IMR-90 (cell line): Measurements from ENCODE around the gene ETNK1.

Source experiments
- BHLHE40 ChIP-seq: fragments of 150-350 bp; IDR thresholded peaks from 2 replicates; pipeline ENCODE4 v1.6.1; 2016; ENCODE audit warnings: mild to moderate bottlenecking, low read depth, low read length
- CEBPB ChIP-seq: IDR thresholded peaks from 2 replicates; pipeline ENCODE4 v1.6.1; 2012; ENCODE audit warnings: low read depth, low read length, improper control_type of control experiment
- CHD1 ChIP-seq: IDR thresholded peaks from 2 replicates; pipeline ENCODE4 v1.6.1; 2012; ENCODE audit warnings: low read depth, low read length, improper control_type of control experiment
- FOS ChIP-seq: fragments of 150-350 bp; IDR thresholded peaks from 2 replicates; pipeline ENCODE4 v1.6.1; 2016; ENCODE audit warnings: low read depth, low read length
- MAFK ChIP-seq: IDR thresholded peaks from 2 replicates; pipeline ENCODE4 v1.6.1; 2012; ENCODE audit warnings: low read depth, low read length, improper control_type of control experiment
- MXI1 ChIP-seq: IDR thresholded peaks from 2 replicates; pipeline ENCODE4 v1.6.1; 2012; ENCODE audit warnings: low read depth, mild to moderate bottlenecking, low read length, moderate library complexity, borderline replicate concordance
- POLR2A ChIP-seq: IDR thresholded peaks from 2 replicates; pipeline ENCODE4 v1.6.1; 2012; ENCODE audit warnings: mild to moderate bottlenecking, low read depth, low read length
- RAD21 ChIP-seq: IDR thresholded peaks from 2 replicates; pipeline ENCODE4 v1.6.1; 2012; ENCODE audit warnings: low read length, improper control_type of control experiment
- TF ChIP-seq, protein P1 (sequence below): conservative IDR thresholded peaks from 2 replicates; pipeline ENCODE4 v1.5.1; 2012; ENCODE audit warnings: mild to moderate bottlenecking, low read depth, low read length, improper control_type of control experiment
- TF ChIP-seq, protein P2 (sequence below): fragments of 150-350 bp; IDR thresholded peaks from 2 replicates; pipeline ENCODE4 v1.6.1; 2017; ENCODE audit warnings: mild to moderate bottlenecking, antibody characterized with exemption, low read length, low read depth
- TF ChIP-seq, protein P3 (sequence below): fragments of 150-350 bp; IDR thresholded peaks from 2 replicates; pipeline ENCODE4 v1.6.1; 2016; ENCODE audit warnings: low read depth, mild to moderate bottlenecking, low read length, moderate library complexity, borderline replicate concordance

DNA sequence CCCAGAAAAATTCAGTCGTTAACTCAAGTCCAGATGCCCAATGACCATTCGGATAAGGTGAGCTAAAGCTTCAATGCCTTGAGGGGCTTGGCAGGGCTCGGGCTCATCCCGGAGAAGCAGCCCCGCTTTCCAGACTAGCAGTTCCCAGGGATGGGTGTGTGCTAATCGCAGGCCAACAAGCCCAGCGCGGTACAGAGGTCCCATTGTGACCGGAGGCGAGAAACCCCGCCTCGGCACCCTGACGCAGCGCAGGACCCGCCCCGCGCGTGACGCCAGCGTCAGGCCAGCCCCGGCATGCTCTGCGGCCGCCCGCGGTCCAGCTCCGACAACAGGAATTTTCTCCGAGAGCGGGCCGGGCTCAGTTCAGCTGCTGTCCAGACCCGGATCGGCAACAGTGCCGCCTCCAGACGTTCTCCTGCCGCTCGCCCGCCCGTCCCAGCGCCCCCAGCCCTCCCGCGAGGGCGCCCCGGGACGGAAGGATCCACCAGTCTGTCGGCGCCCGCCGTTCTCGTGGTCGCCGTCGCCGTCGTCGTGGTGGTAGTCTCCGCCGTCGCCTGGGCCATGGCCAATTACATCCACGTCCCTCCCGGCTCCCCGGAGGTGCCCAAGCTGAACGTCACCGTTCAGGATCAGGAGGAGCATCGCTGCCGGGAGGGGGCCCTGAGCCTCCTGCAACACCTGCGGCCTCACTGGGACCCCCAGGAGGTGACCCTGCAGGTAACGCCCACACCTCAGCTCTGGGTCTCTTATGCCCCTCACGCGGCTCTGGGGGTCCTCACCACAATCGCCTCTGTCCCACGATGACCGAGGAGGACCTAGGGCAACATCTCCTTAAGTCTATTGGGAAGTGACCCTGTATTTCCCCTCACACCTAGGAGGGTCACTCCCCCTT lies at the start of gene ETNK1:
- TF ChIP-seq, protein P1, sequence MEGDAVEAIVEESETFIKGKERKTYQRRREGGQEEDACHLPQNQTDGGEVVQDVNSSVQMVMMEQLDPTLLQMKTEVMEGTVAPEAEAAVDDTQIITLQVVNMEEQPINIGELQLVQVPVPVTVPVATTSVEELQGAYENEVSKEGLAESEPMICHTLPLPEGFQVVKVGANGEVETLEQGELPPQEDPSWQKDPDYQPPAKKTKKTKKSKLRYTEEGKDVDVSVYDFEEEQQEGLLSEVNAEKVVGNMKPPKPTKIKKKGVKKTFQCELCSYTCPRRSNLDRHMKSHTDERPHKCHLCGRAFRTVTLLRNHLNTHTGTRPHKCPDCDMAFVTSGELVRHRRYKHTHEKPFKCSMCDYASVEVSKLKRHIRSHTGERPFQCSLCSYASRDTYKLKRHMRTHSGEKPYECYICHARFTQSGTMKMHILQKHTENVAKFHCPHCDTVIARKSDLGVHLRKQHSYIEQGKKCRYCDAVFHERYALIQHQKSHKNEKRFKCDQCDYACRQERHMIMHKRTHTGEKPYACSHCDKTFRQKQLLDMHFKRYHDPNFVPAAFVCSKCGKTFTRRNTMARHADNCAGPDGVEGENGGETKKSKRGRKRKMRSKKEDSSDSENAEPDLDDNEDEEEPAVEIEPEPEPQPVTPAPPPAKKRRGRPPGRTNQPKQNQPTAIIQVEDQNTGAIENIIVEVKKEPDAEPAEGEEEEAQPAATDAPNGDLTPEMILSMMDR = no peak
- peak; percentile 95 for TF ChIP-seq POLR2A
- peak; percentile 45 for TF ChIP-seq CEBPB
- TF ChIP-seq, protein P2, sequence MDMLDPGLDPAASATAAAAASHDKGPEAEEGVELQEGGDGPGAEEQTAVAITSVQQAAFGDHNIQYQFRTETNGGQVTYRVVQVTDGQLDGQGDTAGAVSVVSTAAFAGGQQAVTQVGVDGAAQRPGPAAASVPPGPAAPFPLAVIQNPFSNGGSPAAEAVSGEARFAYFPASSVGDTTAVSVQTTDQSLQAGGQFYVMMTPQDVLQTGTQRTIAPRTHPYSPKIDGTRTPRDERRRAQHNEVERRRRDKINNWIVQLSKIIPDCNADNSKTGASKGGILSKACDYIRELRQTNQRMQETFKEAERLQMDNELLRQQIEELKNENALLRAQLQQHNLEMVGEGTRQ = peak; percentile 75
- no peak for TF ChIP-seq CHD1
- TF ChIP-seq FOS = 0 out of 2 replicates have a peak, but pooled peaks have one; percentile 16
- TF ChIP-seq RAD21 = no peak
- TF ChIP-seq MAFK = no peak
- peak; percentile 68 for TF ChIP-seq BHLHE40
- peak; percentile 61; the same call in 1 of the 2 replicates for TF ChIP-seq MXI1
- TF ChIP-seq, protein P3, sequence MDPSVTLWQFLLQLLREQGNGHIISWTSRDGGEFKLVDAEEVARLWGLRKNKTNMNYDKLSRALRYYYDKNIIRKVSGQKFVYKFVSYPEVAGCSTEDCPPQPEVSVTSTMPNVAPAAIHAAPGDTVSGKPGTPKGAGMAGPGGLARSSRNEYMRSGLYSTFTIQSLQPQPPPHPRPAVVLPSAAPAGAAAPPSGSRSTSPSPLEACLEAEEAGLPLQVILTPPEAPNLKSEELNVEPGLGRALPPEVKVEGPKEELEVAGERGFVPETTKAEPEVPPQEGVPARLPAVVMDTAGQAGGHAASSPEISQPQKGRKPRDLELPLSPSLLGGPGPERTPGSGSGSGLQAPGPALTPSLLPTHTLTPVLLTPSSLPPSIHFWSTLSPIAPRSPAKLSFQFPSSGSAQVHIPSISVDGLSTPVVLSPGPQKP = no peak
